ENCODE results near the gene FAM120A.

GRCh38 chr9:93587651-93588347, 136.3 kb downstream of the FAM120A start:
- TF ChIP-seq CTCF (IDR thresholded peaks at IDR 0.05) (no peak), EP300 (IDR thresholded peaks at IDR 0.05) (no peak), POLR2A (IDR thresholded peaks at IDR 0.05) (no peak)
